Caki2 (cell line): Measurements from ENCODE around the gene STARD13. TPM values are rescaled to one million over a fixed set of nuclear protein-coding genes. Genes with fewer than 3 reads are reported as not detected.

Experiments
- DNase-seq: peaks from one replicate; pipeline ENCODE4 v3.0.0-alpha.2; 2015; ENCODE audit warnings: low read depth
- in situ Hi-C: cut with HindIII; loops from 2 replicates; pipeline ENCODE4 v1.10.0; 2016; ENCODE audit warnings: low sequenced_read_pairs, low pct_unique_long_range_greater_than_20kb, mixed read lengths
- total RNA-seq: library from RNA; depleted of rRNA; stranded (reverse); fragments of >200 nt; shearing (Covaris generic); gene quantifications from 2 replicates; pipeline ENCODE4 v1.2.3, GENCODE V29; 2014; ENCODE audit warnings: low replicate concordance

Gene STARD13
- total RNA-seq, 1 experiment from 2014 or later: 9.3 TPM

GRCh38 chr13:33213024-33213768, 72.4 kb downstream of the STARD13 start:
- in situ Hi-C loops: no loop called here
- DNase-seq: no peak

GRCh38 chr13:33212396-33212795, 73.2 kb downstream of the STARD13 start:
- DNase-seq: no peak
- in situ Hi-C loops: no loop called here

- no peak for DNase-seq
These were observed 75.5 kb downstream of the STARD13 start for GRCh38 chr13:33210090-33210489.

GRCh38 chr13:33208290-33209220, 77.0 kb downstream of the STARD13 start:
- in situ Hi-C loops: no loop called here

More at GRCh38 chr13:33210090-33210489, 75.5 kb downstream of the STARD13 start:
- in situ Hi-C loops: no loop called here

GRCh38 chr13:33207615-33207961, 78.0 kb downstream of the STARD13 start:
- in situ Hi-C loops: no loop called here
- no peak for DNase-seq

More at GRCh38 chr13:33208290-33209220, 77.0 kb downstream of the STARD13 start:
- DNase-seq: no peak

GRCh38 chr13:33206945-33207614, 78.5 kb downstream of the STARD13 start:
- in situ Hi-C loops: no loop called here
- no peak for DNase-seq

GRCh38 chr13:33206425-33206824, 79.1 kb downstream of the STARD13 start:
- in situ Hi-C loops: no loop called here
- no peak for DNase-seq

GRCh38 chr13:33205804-33206221, 79.7 kb downstream of the STARD13 start:
- DNase-seq: no peak
- in situ Hi-C loops: no loop called here

- in situ Hi-C loops: no loop called here
- no peak for DNase-seq
These were observed 80.3 kb downstream of the STARD13 start for GRCh38 chr13:33205224-33205623.

- in situ Hi-C loops: no loop called here
- no peak for DNase-seq
These were observed 81.2 kb downstream of the STARD13 start for GRCh38 chr13:33204130-33204927.

- DNase-seq: no peak
- in situ Hi-C loops: no loop called here
These were observed 82.8 kb downstream of the STARD13 start for GRCh38 chr13:33202644-33203169.

GRCh38 chr13:33201659-33202058, 83.9 kb downstream of the STARD13 start:
- DNase-seq: no peak
- in situ Hi-C loops: no loop called here

GRCh38 chr13:33199289-33199850, 86.2 kb downstream of the STARD13 start:
- in situ Hi-C loops: no loop called here
- no peak for DNase-seq

GRCh38 chr13:33197541-33197971, 88.0 kb downstream of the STARD13 start:
- in situ Hi-C loops: no loop called here
- DNase-seq: no peak

- in situ Hi-C loops: no loop called here
- no peak for DNase-seq
These were observed 88.8 kb downstream of the STARD13 start for GRCh38 chr13:33196767-33197166.

GRCh38 chr13:33195693-33196464, 89.7 kb downstream of the STARD13 start:
- in situ Hi-C loops: no loop called here
- no peak for DNase-seq
